Activated CD8-positive, alpha-beta T cell treated with anti-CD3 and anti-CD28 coated beads for 36 hours (primary cell): Measurements from ENCODE around the gene ADAMTS9. TPM values are rescaled to one million over a fixed set of nuclear protein-coding genes. Genes with fewer than 3 reads are reported as not detected.

Experiments
- ATAC-seq: fragments of 200-7000 bp; cut with Tn5 transposase; one replicate; pipeline ENCODE4 v1.10.0; 2021; ENCODE audit warnings: mild to moderate bottlenecking, moderate library complexity
- CTCF ChIA-PET: fragments of 350-600 bp; sonication (Branson Sonifier 250); formaldehyde crosslinking; loops from one replicate; lab custom pipeline; 2021; ENCODE audit warnings: antibody characterized with exemption; lab: Charles Lee
- POLR2A ChIA-PET: fragments of 350-600 bp; sonication (Branson Sonifier 250); formaldehyde crosslinking; loops from one replicate; lab custom pipeline; 2021; ENCODE audit warnings: antibody characterized with exemption; lab: Charles Lee
- DNase-seq: peaks from one replicate; pipeline ENCODE4 v3.0.0-alpha.2; 2020
- H3K27ac Mint-ChIP-seq: one replicate; pipeline ENCODE4 v1.8.0; 2021; ENCODE audit warnings: mild to moderate bottlenecking, mixed read lengths
- H3K27me3 Mint-ChIP-seq: one replicate; pipeline ENCODE4 v1.8.0; 2021; ENCODE audit warnings: mixed read lengths
- H3K36me3 Mint-ChIP-seq: one replicate; pipeline ENCODE4 v1.8.0; 2021; ENCODE audit warnings: low read depth, mixed read lengths
- H3K4me1 Mint-ChIP-seq: one replicate; pipeline ENCODE4 v1.8.0; 2021; ENCODE audit warnings: low read depth, mixed read lengths
- H3K4me3 Mint-ChIP-seq: one replicate; pipeline ENCODE4 v1.8.0; 2021; ENCODE audit warnings: mild to moderate bottlenecking, moderate library complexity, mixed read lengths
- H3K9me3 Mint-ChIP-seq: one replicate; pipeline ENCODE4 v1.8.0; 2021; ENCODE audit warnings: mixed read lengths
- intact Hi-C: fragments of 100-400 bp; cut with micrococcal nuclease; formaldehyde crosslinking; loops from one replicate; pipeline ENCODE4 v1.10.0; 2022
- total RNA-seq, 2 experiments: library from RNA; stranded (reverse); gene quantifications; one replicate each; pipeline ENCODE4 v1.2.3, GENCODE V29; 2021
- TF ChIP-seq, protein P1 (sequence below): fragments of 200-600 bp; IDR thresholded peaks from one replicate; pipeline ENCODE4 v1.8.0; 2022; ENCODE audit warnings: antibody characterized with exemption, mild to moderate bottlenecking

ADAMTS9 gene
- total RNA-seq, 2 experiments from 2014 or later = not detected

DNA sequence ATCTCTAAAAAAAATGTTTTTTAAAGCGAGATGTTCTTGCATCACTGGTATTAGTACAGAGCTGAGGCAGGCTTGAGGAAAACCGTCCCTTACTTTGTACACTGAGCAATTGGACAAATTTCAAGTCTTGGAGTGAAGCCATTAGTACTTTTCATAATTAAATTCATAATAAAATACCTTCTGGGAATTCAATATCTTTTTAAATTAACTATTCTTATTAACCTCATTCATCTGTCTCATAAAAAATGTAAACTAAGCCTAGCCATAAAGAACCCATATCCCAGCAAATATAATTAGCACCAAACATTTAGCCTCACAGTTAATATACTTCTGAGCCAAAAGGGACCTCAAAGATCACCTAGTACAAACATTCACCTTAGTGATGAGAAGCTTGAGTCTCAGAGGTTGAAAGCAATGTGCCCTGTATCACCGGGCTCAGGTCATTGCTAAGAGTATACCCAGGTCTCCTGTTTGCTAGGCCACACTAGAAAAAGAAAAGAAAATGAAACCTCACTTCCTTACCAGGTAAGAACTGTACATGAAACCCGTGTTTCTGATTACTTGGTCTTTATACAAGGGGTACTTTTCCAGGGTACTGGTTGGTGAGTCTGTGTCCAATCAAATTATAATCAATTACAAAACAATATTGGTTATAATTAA, 192.5 kb downstream of the ADAMTS9 start:
- Mint-ChIP-seq H3K27ac (no peak overlapping the region), H3K9me3 (no peaks in the 10 kb centered on the region), H3K4me3 (no peak overlapping the region), H3K27me3 (peaks cover 17% of the 10 kb centered on the region), H3K4me1 (no peaks in the 10 kb centered on the region), H3K36me3 (no peaks in the 10 kb centered on the region)
- TF ChIP-seq, protein P1, sequence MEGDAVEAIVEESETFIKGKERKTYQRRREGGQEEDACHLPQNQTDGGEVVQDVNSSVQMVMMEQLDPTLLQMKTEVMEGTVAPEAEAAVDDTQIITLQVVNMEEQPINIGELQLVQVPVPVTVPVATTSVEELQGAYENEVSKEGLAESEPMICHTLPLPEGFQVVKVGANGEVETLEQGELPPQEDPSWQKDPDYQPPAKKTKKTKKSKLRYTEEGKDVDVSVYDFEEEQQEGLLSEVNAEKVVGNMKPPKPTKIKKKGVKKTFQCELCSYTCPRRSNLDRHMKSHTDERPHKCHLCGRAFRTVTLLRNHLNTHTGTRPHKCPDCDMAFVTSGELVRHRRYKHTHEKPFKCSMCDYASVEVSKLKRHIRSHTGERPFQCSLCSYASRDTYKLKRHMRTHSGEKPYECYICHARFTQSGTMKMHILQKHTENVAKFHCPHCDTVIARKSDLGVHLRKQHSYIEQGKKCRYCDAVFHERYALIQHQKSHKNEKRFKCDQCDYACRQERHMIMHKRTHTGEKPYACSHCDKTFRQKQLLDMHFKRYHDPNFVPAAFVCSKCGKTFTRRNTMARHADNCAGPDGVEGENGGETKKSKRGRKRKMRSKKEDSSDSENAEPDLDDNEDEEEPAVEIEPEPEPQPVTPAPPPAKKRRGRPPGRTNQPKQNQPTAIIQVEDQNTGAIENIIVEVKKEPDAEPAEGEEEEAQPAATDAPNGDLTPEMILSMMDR = no peak
- no peak for DNase-seq
- intact Hi-C loops = no loop called here
- no peak for ATAC-seq
- ChIA-PET CTCF (interaction anchor here (3.1 kb wide), 1 partner anchor 11 kb away, joined by 11 read pairs; no protein-coding TSS in a partner anchor), POLR2A (no interaction called here)

DNA sequence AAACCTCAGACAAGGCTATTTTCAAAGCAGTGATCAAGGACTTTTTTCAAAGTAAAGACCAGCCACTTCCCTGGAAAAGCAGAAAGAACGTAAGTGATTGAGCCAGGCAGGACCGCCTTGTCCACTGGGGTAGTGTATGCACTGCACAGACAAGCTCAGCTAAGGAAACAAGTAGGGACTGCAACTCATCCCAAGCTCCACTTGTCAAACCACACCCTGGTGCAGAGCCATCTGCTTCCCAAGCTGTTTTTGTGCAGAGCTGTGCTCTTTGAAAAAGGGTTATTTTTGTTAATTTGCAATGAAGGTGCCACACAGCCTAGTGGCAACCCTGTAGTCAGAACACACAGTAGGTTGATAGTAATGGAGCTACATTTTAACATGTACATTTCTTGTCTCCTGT, 193.3 kb downstream of the ADAMTS9 start:
- Mint-ChIP-seq H3K9me3 (no peaks in the 10 kb centered on the region), H3K27ac (no peak overlapping the region), H3K36me3 (no peaks in the 10 kb centered on the region), H3K4me1 (no peaks in the 10 kb centered on the region), H3K4me3 (no peak overlapping the region), H3K27me3 (peaks cover 17% of the 10 kb centered on the region)
- TF ChIP-seq, protein P1 = no peak
- CTCF ChIA-PET = interaction anchor here (1.4 to 3.1 kb wide), 2 partner anchors 10 to 464 kb away, joined by 3 to 11 read pairs; no protein-coding TSS in a partner anchor
- intact Hi-C loops = no loop called here
- DNase-seq (no peak), ATAC-seq (no peak)
- POLR2A ChIA-PET = no interaction called here

DNA sequence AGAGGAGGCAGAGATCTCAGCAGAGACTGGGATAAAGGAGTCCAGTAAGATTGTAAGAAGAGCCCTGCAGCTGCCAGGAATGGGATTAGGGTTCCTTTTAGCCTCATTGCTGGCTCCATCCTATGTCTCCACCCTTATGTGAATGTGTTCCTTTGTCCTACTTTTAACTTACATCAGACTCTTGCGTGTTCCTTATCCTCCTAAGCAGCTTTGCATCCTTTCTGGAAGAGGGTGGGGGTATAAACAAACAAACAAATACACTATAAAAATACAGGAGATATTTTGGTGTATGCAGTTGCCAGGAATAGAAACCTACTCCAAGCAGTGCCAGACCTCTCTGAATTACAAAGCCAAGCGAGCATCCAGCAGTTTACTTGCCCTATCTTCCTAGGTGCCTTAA, 194.7 kb downstream of the ADAMTS9 start:
- no peak for ATAC-seq
- Mint-ChIP-seq H3K4me3 (no peak overlapping the region), H3K9me3 (no peaks in the 10 kb centered on the region), H3K27me3 (peaks cover 23% of the 10 kb centered on the region), H3K36me3 (no peaks in the 10 kb centered on the region), H3K4me1 (no peaks in the 10 kb centered on the region), H3K27ac (no peak overlapping the region)
- TF ChIP-seq, protein P1 = no peak
- intact Hi-C loops = no loop called here
- ChIA-PET POLR2A (no interaction called here), CTCF (interaction anchor here (3.1 kb wide), 1 partner anchor 9 kb away, joined by 11 read pairs; no protein-coding TSS in a partner anchor)
- no peak for DNase-seq

DNA sequence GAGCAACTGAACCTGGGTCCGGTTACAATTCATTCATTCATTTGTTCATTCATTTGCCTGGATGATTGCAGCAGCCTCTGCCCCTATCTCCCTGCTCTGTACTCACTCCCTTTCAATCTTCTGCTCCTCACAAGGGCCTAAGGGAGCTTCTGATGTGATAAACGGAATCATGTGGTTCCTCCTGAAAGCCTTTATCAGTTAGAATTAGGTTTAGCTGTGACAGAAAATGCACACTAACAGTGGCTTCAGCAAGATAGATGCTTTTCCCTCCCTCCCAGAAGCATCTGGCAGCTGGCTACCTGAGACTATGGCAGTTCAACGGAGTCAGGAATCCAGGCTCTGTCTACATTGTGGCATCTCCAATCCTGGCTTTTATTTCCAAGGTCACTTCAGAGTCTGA, 196.0 kb downstream of the ADAMTS9 start:
- CTCF ChIA-PET = no interaction called here
- DNase-seq = no peak
- peaks cover 30% of the 10 kb centered on the region for H3K27me3 Mint-ChIP-seq
- intact Hi-C loops = no loop called here
- ATAC-seq = no peak
- H3K27ac Mint-ChIP-seq = no peak overlapping the region
- POLR2A ChIA-PET = no interaction called here
- no peaks in the 10 kb centered on the region for H3K36me3 Mint-ChIP-seq
- H3K9me3 Mint-ChIP-seq = no peaks in the 10 kb centered on the region
- no peak overlapping the region for H3K4me3 Mint-ChIP-seq
- H3K4me1 Mint-ChIP-seq = no peaks in the 10 kb centered on the region
- TF ChIP-seq, protein P1 = no peak

DNA sequence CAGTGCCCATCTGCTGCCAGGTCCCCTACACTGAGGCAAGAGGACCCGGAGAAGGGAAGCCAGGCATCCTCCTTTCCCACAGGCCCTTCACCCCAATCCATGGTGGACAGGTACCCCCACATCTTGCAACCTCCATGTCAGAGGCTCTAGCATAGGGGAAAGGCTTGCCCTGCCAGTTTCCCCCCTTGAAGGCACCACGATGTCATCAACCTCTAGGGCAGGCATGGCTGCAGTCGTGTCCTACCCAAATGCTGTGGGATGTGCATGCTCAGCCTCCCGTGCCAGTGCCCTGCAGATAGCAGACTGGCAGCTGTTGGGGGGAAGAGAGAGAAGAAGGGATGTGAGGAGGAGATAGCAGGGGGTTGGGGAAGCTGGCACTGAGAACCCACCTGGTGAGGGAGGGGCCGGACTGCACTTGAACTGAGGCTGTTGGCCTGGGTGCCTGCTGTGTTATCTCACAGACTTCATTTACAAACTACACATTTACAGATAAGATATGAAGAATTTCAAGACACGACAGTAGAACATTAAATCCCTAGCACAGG, 197.5 kb downstream of the ADAMTS9 start:
- ChIA-PET CTCF (no interaction called here), POLR2A (no interaction called here)
- peaks cover 31% of the 10 kb centered on the region for H3K27me3 Mint-ChIP-seq
- H3K36me3 Mint-ChIP-seq = no peaks in the 10 kb centered on the region
- intact Hi-C loops = no loop called here
- TF ChIP-seq, protein P1 = no peak
- no peaks in the 10 kb centered on the region for H3K9me3 Mint-ChIP-seq
- H3K4me1 Mint-ChIP-seq = no peaks in the 10 kb centered on the region
- ATAC-seq = no peak
- DNase-seq = no peak
- H3K4me3 Mint-ChIP-seq = no peak overlapping the region
- H3K27ac Mint-ChIP-seq = no peak overlapping the region
